Stromal cell of bone marrow (primary cell): ENCODE results near the gene CHRM1.
"Not testable (repeated sequence)": the region's sequence is repeated elsewhere in the genome, so short reads cannot be mapped to it uniquely, and the experiment has no call there.

Experiments
- DNase-seq: peaks from one replicate; pipeline ENCODE4 v3.0.0-alpha.2; 2012; ENCODE audit warnings: low read depth

CHRM1 gene, protein sequence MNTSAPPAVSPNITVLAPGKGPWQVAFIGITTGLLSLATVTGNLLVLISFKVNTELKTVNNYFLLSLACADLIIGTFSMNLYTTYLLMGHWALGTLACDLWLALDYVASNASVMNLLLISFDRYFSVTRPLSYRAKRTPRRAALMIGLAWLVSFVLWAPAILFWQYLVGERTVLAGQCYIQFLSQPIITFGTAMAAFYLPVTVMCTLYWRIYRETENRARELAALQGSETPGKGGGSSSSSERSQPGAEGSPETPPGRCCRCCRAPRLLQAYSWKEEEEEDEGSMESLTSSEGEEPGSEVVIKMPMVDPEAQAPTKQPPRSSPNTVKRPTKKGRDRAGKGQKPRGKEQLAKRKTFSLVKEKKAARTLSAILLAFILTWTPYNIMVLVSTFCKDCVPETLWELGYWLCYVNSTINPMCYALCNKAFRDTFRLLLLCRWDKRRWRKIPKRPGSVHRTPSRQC

DNA sequence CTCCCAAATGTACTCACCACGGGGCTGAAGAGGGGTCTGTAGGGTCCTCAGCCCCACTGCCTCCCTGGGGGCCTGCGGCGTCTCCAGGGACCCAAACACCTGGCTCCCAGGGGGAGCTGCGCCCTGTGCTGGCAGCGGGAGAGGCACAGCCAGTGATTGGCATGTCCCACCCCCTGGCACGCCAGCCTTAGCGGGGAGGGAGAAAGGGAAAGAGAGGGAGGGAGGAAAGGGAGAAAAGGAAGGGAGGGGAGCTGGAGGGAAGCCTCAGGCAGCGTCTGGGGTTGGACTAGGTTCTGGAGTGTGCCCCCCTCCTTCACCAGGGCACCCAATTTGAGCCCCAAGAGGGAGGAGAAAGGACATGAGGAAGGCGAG is at the start of gene CHRM1:
Gene CHRM1, minus strand, starts transcription at position 163 of the 372 bp plus-strand sequence. CDS start 10,263 bp downstream, outside the sequence.
- no peak for DNase-seq

DNA sequence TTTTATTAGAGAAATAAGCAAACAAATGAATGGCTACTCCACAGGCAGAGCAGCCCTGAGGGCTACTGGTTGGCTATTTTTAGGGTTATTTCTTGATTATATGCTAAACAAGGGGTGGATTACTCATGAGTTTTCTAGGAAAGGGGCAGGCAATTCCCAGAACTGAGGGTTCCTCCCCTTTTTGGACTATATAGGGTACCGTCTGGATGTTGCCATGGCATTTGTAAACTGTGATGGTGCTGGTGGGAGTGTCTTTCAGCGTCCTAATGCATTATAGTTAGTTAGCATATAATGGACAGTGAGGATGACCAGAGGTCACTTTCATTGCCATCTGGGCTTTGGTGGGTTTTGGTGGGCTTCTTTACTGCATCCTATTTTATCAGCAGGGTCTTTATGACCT is 44.4 kb upstream of the CHRM1 start:
- no peak for DNase-seq

DNA sequence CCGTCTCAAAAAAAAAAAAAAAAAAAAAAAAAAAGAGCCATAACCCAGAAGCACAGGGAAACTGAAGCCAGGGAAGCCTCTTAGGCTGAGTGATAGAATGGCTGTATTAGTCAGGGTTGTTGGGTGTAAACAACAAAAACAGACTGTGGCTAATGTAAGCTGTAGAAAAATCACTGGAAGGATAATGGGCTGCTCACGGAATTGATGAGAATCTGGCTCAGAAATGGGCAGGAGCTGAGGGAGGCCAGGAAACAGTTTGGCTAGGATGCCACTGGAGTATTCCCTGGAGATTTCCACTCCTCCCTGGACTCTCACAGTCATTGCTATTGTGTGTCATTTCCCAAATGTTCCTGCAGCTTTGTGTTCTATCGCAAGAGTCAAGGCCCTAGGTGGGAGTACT is 41.2 kb upstream of the CHRM1 start:
- DNase-seq: no peak

DNA sequence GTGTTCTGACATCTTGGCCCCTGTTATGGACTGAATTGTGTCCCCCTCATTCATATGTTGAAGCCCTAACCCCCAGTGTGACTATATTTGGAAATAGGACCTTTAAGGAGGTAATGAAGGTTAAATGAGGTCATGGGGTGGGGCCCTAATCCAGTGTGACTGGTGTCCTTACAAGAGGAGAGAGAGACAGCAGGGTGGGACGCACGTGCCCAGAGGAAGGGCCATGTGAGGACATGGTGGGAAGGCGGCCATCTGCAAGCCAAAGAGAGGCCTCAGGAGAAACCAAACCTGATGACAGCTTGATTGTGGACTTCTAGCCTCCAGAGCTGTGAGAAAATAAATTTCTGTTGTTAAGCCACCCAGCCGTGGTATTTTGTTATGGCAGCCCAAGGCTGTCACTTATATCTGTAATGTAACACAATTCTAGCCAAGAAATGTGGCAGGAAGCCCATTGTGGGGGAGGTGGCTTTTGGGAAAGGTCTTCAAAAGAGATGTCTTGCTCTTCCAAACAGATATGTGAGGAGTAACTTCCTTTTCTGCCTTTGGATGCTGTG is 39.9 kb upstream of the CHRM1 start:
- no peak for DNase-seq

DNA sequence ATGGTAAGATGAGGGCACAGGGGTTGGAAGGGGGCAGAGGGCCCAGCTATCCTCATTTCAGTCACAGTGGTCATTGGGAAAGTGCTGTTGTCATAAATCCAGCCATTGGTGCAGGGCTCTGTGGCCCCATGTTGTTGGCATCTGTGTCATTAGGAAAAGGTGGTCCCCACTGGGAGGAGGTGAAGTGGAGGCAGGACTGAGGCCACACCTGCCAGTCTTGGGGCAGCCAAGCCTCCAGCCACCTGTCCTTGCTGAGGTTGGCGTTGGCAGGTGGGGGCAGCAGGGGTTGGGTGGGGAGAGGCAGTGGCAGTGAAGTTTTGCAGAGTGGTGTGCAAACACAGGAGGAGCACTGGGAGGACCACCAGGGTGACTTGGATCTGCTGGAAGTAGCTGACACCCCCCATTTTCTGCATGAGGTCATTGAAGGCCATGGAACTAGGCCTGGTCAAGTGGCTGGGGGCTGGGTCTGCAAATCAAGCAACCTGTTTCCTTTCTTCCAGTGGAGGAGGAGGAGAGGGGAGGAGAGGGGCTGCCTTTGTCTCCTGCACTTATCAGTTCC is 38.3 kb upstream of the CHRM1 start:
- DNase-seq: no peak

DNA sequence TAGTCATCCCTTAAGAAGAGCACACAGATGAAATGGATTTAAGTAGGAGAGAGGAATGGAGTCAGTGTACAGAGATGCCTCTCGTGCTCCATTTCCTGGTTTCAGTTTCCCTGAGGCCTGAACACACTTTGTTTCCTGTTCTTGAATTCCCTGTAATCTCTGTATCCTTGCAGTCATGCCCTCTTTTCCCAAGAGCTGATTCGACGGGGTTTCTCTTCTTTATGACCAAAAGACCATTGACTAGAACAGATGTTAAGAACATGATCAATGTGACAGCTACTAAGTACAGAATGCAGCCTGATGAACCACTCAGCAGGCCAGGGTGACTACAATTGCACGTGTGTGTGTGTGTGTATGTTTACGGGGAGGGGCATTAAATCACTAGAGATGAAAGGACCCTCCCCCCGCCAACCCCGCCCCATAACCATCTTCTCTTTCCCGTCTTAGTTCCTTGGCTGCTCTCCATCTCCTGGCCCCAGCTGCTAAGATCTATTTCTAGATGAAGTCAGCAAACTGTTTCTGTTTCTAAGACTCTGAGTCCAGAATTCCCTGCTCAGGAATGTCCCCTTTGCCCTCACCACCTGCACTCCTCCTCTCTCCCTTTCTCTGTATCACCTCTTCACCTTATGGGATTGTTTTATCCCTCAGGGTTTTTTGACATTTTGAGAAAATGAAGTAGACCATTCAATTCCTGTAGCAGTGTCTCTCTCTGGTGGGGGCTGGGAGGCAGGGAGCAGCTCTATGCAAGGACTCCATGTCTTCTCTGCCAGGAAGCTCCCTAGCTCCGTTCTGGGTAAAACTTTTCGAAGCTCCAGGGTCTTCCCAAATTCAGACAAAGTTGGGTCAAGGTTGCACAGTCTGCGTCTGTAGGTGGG is 37.6 kb upstream of the CHRM1 start:
- DNase-seq: no peak

DNA sequence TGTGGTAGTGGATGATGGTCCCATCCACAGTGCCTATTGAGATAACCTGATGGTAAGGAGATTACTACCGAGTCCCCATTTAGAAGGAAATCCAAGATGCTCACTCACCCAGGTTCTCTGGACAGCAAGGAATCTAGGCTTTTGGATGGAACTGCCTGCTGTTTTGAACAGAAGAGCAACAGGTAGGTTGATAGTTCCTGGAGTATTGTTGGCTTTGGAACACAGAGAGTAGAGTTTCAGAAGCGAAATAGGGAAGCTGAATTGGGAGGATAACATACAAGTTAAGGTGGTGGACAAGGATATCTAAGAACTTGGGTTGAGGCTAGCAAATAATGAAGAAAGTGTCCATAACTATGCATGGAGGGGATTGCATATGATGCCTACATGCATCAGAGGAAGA is 36.0 kb upstream of the CHRM1 start:
- no peak for DNase-seq

DNA sequence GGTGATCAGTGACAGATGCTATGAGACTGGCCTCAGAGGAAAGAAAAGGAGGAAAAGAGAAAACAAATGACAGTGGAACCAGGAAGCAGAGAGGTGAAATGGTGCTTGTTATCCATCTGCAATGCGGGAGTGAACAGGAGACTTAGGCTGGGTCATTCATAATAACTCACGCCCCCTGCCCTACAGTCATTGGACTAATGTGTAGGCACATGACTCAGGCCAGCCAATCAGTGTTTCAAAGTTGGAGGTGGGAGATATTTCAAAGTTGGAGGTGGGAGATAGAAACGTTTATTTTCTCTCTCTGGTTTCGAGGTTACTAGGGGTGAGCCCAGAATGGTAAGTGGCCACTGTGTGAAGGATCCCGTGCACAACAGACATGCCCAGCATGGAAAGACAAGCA is 33.3 kb upstream of the CHRM1 start:
- DNase-seq: no peak

DNA sequence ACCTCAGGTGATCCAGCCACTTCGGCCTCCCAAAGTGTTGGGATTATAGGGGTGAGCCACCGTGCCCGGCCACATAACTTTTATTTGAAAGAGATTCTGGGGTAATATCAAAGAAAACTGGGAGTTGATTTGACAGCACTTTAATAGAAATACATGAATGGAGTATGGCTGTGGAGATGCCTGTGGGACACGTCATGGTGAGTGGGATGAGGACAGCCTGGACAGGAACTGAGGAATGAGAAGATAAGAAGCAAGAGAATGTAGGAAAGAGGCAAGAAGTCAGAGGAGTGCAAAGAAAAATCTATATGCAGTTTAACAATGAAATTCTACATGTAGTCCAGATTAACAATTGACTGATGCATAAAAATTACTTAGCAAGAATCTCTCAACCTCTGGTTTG is 32.6 kb upstream of the CHRM1 start:
- no peak for DNase-seq

DNA sequence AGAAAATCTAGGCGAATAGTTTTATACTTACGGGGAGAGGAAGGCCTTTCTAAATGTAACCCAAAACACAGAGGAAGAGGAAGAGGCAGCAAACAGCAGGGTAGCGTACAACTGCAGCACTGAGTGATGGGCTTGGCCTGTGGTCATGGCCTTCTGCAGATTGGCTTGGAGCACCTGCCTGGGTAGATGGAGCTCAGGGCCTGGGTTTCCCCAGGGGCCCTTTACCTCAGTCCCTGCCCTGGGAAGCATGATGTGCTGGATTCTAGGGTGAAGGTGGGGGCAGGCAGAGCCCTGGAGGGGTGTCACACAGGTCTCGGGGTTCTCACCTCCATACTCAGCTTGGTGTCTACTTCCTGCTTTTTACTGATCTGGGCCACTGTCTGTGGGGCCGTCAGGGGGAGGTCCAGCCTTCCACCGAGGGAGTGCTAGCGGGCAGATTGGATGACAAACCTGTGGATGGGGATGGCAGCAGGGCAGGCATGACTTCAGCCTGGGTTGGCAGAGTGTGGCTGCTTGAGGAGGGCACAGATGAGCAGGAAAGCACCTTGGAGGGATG is 27.7 kb upstream of the CHRM1 start:
- no peak for DNase-seq

DNA sequence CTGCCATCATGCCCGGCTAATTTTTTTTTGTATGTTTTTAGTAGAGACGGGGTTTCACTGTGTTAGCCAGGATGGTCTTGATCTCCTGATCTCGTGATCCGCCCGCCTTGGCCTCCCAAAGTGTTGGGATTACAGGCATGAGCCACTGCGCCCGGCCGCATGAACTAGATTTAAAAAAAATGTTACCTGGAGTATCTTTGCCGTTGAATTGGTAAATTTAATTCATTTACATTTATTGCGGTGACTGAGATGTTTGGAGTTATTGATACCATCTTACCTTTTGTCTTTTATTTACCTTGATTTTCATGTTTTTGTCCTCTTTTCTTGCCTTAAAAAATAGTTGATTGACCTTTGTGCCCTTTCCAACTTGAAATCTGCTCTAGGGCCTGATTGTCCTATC is 24.4 kb upstream of the CHRM1 start:
- DNase-seq: not testable (repeated sequence)

DNA sequence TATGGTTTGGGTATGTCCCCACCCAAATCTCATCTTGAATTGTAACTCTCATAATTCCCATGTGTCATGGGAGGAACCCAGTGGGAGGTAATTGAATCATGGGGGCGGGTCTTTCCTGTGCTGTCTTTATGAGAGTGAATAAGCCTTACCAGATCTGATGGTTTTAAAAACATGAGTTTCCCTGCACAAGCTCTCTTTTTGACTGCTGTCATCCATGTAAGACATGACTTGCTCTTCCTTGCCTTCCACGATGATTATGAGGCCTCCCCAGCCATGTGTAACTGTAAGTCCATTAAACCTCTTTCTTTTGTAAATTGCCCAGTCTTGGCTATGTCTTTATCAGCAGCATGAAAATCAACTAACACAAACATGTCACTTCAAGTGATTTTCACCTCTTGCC is 16.4 kb upstream of the CHRM1 start:
- not testable (repeated sequence) for DNase-seq

DNA sequence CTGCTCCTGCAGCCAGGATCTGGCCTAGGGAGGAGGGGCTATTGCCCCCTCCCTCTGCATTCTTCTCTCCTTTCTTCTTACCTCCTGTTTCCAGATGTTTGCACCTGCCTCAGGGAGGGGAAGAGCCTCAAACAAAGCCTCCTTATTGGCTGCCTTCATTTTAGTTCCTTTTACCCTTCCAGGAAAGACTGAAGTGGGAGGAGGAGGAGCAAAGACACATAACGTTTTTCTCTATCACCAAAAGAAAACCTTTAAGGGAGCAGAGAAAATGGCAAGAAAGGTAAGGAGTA is 13.3 kb upstream of the CHRM1 start:
- DNase-seq: no peak

DNA sequence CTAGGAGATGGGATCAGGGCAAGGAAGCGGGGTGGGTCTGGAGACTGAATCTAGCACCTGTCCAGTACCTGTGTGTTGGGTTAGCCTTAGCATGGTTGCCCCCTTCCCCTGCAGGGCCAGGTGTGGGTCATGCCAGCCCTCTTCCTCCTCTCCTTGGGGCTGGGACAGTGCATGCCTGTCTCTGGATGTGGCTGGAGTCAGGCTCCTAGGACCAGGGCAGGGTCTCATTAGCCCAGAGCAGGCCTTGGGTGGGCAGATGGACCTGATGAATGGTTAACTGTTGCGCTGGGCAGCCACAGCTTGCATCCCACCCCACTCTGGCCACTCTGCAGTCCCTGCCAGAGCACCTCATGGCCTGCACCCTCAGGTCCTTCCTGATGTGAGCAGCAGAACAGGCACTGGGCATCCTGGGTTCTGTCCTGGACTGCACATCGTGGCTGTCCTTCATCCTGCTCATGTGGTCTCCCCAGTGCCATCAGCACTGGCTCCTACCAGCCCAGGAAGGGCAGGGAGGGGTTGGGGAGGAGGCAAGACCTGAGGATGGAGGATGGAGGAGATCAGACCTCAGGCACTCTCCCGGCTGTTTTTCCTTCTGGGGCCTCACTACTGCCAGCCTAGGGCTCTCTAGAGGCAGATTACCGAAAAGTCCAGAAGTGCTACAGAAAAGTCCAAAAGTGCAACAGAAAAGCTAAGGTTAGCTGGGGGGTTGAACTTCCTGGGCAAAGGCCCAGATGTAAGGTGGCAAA is 12.8 kb upstream of the CHRM1 start:
- DNase-seq: no peak

DNA sequence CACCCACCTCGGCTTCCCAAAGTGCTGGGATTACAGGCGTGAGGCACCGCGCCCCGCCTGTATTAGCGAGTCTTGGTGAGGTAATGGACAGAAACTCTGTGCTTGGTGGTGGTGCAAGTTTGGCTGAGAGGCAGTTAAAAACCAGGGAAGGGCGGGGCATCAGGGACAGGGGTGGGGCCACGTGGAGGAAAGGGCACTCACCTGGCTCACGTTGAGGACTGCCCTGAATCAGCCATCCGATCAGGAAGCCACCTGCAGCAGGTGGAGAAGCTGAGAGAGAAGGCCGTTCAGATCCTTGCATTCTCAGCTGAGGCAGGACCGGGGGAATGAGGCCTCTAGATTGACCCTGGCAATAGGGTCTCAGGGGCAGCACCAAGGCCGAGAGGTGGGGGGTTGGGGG is 12.1 kb upstream of the CHRM1 start:
- no peak for DNase-seq

DNA sequence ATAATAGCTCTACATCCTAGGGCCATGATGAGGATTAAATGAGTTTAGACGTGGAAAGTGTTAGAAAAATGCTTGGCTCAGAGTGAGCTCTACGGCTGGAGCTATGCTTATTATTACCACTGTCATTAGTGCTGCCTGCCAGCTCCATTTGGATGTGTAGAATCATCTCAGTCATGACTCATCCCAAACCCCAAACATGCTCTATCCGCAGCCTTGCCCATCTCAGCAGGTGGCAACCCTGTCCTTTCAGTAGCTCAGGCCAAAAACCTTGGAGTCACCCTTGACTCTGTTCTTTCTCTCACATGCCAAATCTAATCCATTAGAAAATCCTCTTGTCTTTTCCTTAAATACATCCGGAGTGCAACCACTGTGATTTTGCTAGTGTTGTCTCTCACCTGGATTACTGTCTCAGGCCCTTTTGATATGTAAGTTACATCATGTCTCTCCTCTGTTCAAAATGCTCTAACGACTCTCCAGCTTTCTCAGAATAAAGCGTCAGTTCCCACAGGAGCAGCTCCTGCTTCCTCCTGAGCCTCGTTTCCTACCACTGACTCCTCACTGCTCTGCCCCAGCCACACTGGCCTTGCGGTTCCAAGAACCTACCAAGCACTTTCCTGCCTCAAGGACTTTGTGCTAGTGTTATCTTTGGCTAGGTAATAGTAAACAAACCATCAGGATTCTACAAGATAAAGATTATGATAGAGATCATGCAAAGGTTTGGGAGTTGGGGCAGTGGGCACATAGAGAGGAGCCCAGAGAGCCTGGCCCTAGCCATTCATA is 10.5 kb upstream of the CHRM1 start:
- no peak for DNase-seq

DNA sequence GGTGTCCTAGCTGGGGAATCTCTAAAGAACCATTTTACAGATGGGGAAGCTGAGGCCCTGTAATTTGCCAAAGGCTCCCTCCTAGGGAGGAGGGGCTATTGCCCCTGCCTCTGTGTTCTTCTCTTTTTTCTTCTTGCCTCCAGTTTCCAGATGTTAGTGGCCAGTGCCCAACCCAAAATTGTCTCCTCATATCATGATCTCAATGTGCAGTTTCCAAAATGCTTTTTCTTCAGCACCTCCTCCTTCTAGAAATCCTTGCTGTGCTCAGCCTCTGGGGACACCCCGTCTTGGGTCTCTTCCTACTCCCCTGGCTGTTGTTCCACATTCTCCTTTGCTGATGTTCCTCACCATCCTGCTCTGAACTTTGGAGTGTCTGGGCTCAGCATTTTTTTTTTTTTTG is 9.5 kb upstream of the CHRM1 start:
- DNase-seq: no peak

DNA sequence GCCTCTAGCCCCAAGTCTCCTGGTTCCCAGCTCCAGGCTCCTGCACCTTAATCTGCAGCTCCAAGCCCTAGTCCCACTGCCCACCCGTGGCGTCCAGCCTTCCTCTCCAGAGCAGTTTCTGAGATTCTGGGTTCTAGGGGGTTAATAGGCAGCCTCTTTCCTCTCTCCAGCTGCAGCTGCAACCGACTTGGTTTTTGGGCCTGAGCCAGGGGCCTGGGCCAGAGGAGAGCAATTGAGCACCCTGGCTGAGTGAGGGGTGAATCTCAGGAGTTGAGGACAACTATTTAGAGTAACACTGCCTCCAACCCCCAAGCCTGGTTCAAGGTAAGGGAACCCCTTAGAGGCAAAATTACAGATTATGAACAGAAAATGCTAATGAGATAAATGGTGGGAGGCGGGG is 9.0 kb upstream of the CHRM1 start:
- DNase-seq: no peak

DNA sequence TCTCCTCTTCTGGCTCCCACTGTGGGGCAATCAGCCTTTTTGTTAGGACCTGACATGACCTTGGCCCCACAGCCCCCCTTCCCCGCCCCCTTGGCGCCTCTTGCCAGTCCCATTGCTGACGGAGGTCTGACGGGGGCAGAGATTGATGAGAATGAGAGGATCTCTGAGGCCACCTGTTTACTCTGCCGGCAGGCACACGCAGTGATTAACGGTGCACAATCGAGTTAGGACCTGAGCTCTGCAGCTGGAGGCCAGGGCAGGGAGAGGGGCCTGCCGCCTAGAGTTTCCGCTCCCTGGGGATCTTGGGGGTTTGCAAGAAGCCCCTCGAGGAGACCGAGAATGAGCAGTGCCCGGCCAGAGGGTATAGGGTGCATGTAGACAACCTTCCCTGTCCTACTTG is 6.8 kb upstream of the CHRM1 start:
- no peak for DNase-seq

DNA sequence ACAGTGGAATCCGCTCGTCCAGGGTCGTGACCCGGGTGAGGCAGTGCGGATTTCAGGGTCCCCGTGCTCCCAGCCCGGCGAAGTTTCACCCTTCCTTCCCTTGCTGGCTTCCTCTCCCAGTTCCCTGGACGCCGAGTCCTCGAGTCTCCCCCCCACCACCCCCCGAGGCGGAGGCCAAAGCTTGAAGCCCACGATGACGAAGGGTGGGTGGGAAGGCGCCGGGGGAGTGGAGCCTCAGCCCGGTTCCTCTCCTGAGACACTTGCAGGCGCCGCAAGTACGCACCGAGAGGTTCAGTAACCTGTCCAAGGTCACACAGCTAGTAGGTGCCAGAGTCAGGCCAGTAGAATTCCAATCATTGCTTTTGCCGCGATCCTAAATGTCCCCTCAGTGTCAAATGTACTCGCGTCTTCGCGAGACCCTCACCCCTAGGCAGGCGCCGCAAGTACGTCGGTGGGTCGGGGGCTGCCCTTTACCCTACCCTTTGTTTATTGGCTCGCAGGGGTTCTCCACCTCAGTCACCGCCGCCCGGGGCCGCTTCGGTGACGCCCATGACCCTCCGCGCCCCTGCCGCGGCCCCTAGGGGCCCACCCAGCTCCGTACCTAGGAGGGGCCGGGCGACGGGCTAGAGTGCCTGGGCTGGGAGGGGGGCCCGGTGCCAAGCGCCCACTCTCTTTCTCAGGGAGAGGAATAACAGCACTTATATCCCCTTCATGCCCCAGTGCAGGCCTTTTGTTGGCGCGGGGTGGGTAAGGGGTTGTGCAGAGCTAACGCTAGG is 5.7 kb upstream of the CHRM1 start:
- DNase-seq: no peak
